ENCODE measurements around the gene IL9.

The IL9 gene

GRCh38 chr5:135851186-135851914 lies 44.3 kb downstream of the IL9 start:
- no peak for DNase-seq (ENCODE audit: extremely low read depth, low read depth)
- TF ChIP-seq, protein P1, sequence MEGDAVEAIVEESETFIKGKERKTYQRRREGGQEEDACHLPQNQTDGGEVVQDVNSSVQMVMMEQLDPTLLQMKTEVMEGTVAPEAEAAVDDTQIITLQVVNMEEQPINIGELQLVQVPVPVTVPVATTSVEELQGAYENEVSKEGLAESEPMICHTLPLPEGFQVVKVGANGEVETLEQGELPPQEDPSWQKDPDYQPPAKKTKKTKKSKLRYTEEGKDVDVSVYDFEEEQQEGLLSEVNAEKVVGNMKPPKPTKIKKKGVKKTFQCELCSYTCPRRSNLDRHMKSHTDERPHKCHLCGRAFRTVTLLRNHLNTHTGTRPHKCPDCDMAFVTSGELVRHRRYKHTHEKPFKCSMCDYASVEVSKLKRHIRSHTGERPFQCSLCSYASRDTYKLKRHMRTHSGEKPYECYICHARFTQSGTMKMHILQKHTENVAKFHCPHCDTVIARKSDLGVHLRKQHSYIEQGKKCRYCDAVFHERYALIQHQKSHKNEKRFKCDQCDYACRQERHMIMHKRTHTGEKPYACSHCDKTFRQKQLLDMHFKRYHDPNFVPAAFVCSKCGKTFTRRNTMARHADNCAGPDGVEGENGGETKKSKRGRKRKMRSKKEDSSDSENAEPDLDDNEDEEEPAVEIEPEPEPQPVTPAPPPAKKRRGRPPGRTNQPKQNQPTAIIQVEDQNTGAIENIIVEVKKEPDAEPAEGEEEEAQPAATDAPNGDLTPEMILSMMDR (IDR thresholded peaks at IDR 0.05; ENCODE audit: low read depth, low read length) = no peak

GRCh38 chr5:135850671-135851070 lies 45.0 kb downstream of the IL9 start:
- TF ChIP-seq, protein P1 (IDR thresholded peaks at IDR 0.05; ENCODE audit: low read depth, low read length) = no peak
- no peak for DNase-seq (ENCODE audit: extremely low read depth, low read depth)

GRCh38 chr5:135850231-135850630 lies 45.4 kb downstream of the IL9 start:
- TF ChIP-seq, protein P1 (IDR thresholded peaks at IDR 0.05; ENCODE audit: low read depth, low read length) = no peak
- no peak for DNase-seq (ENCODE audit: extremely low read depth, low read depth)

- TF ChIP-seq, protein P1 (IDR thresholded peaks at IDR 0.05; ENCODE audit: low read depth, low read length) = no peak
- DNase-seq (ENCODE audit: extremely low read depth, low read depth) = no peak
These were observed 47.7 kb downstream of the IL9 start for GRCh38 chr5:135847976-135848375.

- DNase-seq (ENCODE audit: extremely low read depth, low read depth) = no peak
- TF ChIP-seq, protein P1 (IDR thresholded peaks at IDR 0.05; ENCODE audit: low read depth, low read length) = no peak
These were observed 49.3 kb downstream of the IL9 start for GRCh38 chr5:135846311-135846710.

DNA sequence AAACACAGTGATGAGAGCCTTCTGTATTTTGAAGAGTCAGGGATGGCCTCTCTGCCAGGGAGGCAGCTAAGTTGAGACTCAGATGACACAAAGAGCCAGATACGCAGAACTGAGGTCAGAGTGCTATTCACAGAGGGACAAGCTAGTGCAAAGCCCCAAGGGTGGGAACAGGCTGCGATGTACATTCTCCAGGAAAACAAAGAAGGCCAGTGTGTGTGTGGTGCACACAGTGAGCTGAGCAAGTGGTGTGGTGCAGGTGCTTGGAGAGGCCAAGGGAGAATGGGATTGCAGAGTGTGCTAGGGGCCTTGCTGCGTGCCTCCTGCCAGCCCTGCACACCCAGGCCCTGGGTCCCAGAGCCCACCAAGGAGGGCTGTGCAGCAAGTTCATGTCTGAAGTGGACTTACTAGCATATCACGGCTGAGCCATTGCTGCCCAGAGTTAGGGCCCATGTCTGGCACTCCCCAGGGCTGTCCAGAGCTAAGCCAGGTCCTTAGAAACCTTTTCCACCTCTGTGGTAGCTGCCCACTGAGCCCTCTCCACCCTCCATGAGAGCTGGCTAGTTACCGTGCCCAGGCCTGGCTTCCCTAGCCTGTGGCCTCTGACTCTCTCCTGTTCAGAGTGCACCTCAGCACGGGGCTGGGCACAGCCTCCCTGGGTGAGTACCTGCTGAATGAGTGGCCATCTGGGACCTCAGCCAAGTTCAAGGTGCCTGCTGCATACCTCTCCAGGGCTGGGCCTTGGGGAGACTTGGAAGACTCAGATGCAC lies 51.9 kb downstream of the IL9 start:
- DNase-seq (ENCODE audit: extremely low read depth, low read depth) = no peak
- TF ChIP-seq, protein P1 (IDR thresholded peaks at IDR 0.05; ENCODE audit: low read depth, low read length) = no peak

GRCh38 chr5:135842737-135843136 lies 52.9 kb downstream of the IL9 start:
- TF ChIP-seq, protein P1 (IDR thresholded peaks at IDR 0.05; ENCODE audit: low read depth, low read length) = no peak
- DNase-seq (ENCODE audit: extremely low read depth, low read depth) = no peak
